Ascending aorta (tissue), 2 donors: Measurements from ENCODE around the gene SNX25. TPM values are rescaled to one million over a fixed set of nuclear protein-coding genes. Genes with fewer than 3 reads are reported as not detected.

Source experiments
- DNase-seq, 2 donors: peaks; one replicate each; pipeline ENCODE4 v3.0.0-alpha.2; 2019; ENCODE audit warnings: low spot score in 2 of 2
- H3K27ac ChIP-seq, 2 donors: fragments of 200-600 bp; sonication (generic); one replicate each; pipeline ENCODE4 v1.5.1; 2016 to 2017; ENCODE audit warnings: mild to moderate bottlenecking in 1 of 2
- H3K27me3 ChIP-seq: fragments of 200-600 bp; sonication (generic); one replicate; pipeline ENCODE4 v1.5.1; 2017
- H3K36me3 ChIP-seq, 2 donors: fragments of 200-600 bp; sonication (generic); one replicate each; pipeline ENCODE4 v1.5.1; 2016
- H3K4me1 ChIP-seq, 2 donors: fragments of 200-600 bp; sonication (generic); one replicate each; pipeline ENCODE4 v1.5.1; 2016 to 2017; ENCODE audit warnings: mild to moderate bottlenecking in 1 of 2
- H3K4me3 ChIP-seq, 2 donors: fragments of 200-600 bp; sonication (generic); one replicate each; pipeline ENCODE4 v1.5.1; 2016 to 2017; ENCODE audit warnings: mild to moderate bottlenecking in 1 of 2
- H3K9me3 ChIP-seq, 2 donors: fragments of 200-600 bp; sonication (generic); one replicate each; pipeline ENCODE4 v1.5.1; 2016
- intact Hi-C: fragments of 100-400 bp; cut with DNase I; formaldehyde crosslinking; loops from one replicate; pipeline ENCODE4 v1.15.1; 2023
- total RNA-seq: library from RNA; depleted of rRNA; stranded (reverse); fragments of >200 nt; gene quantifications from one replicate; pipeline ENCODE4 v1.1.0, GENCODE V29; 2016
- TF ChIP-seq, protein P1 (sequence below), 3 experiments: fragments of 200-600 bp in 2 of 3; fragments of 450-650 bp in 1 of 3; sonication (generic) in 2 of 3; IDR thresholded peaks; one replicate each; pipeline ENCODE4 v1.5.1; 2016 to 2019; ENCODE audit warnings: antibody characterized with exemption in 3 of 3, mild to moderate bottlenecking in 1 of 3, moderate library complexity in 1 of 3

SNX25 gene
- total RNA-seq, 1 donor from 2014 or later = 18.7 TPM

DNA sequence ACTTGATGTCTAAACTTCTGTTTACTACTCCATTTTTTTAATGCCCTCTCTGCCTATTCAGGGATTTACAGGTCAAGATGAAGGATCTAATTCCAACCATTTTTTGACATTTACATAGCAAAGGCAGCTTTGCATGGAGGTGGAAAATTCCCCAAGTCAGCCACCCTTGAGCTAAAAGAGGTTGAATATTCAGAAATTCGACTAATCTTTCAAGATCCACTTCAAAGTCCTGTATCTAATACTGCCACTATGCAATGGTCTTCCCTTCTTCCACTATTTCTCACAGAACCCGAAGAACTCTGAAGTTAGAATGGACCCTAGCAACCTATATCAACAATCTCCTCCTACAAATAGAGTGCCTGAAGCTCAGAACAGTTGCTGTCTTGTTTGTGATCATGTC lies 27.2 kb upstream of the SNX25 start:
- H3K4me1 ChIP-seq = peaks cover 0 to 33% of the 10 kb centered on the region in 2 donors
- H3K9me3 ChIP-seq = no peaks in the 10 kb centered on the region
- peak overlapping the region; percentile 69 to 70 for H3K27ac ChIP-seq
- intact Hi-C loops = loop anchor here (10.0 kb wide), 1 partner anchor 853 kb away; no protein-coding TSS in a partner anchor
- TF ChIP-seq, protein P1, sequence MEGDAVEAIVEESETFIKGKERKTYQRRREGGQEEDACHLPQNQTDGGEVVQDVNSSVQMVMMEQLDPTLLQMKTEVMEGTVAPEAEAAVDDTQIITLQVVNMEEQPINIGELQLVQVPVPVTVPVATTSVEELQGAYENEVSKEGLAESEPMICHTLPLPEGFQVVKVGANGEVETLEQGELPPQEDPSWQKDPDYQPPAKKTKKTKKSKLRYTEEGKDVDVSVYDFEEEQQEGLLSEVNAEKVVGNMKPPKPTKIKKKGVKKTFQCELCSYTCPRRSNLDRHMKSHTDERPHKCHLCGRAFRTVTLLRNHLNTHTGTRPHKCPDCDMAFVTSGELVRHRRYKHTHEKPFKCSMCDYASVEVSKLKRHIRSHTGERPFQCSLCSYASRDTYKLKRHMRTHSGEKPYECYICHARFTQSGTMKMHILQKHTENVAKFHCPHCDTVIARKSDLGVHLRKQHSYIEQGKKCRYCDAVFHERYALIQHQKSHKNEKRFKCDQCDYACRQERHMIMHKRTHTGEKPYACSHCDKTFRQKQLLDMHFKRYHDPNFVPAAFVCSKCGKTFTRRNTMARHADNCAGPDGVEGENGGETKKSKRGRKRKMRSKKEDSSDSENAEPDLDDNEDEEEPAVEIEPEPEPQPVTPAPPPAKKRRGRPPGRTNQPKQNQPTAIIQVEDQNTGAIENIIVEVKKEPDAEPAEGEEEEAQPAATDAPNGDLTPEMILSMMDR (IDR thresholded peaks at IDR 0.05) = no peak
- H3K4me3 ChIP-seq = no peak overlapping the region
- no peaks in the 10 kb centered on the region for H3K27me3 ChIP-seq
- DNase-seq = no peak
- H3K36me3 ChIP-seq = no peaks in the 10 kb centered on the region

DNA sequence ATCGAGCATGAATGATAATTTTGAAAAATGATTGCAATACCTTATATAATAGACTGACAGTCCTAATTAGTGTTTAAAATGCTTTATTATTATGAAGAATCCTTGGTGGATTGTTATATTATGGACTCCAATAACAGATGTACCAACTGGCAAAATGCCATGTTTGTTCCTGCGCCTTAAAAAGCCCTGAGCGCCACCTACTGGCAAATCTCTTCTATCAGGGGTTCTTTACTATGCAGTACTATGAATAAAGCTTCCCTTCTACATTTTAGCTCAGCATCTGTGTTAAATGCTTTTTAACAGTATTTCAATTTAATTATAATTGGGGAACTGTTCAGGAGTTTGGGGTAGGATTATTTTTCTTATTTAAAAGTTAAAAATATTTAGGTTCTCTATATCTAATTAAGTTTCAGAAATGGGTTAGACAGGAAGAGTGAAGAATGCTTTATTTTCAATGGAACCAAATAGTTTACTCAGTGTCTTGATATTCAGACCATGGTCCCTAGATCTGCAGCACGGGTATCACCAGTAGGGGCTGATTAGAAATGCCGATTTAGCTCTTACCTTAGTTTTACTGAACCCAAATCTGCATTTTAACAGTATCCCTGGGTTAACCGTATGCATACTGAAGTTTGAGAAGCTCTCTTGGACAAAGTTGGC lies 25.6 kb upstream of the SNX25 start:
- H3K36me3 ChIP-seq = peaks cover 6 to 8% of the 10 kb centered on the region in 2 donors
- DNase-seq = peak in 1 of 2 donors; percentile 93
- peaks cover 0 to 29% of the 10 kb centered on the region in 2 donors for H3K4me1 ChIP-seq
- no peak overlapping the region for H3K4me3 ChIP-seq
- H3K27me3 ChIP-seq = no peaks in the 10 kb centered on the region
- H3K9me3 ChIP-seq = no peaks in the 10 kb centered on the region
- H3K27ac ChIP-seq = peak overlapping the region in 1 of 2 donors; percentile 28
- intact Hi-C loops = loop anchor here (1.0 to 10.0 kb wide), 3 partner anchors 40 to 851 kb away; partner anchors contain the start of gene SLC25A4
- TF ChIP-seq, protein P1 (IDR thresholded peaks at IDR 0.05) = peak; percentile 57 to 77 (median 76)

DNA sequence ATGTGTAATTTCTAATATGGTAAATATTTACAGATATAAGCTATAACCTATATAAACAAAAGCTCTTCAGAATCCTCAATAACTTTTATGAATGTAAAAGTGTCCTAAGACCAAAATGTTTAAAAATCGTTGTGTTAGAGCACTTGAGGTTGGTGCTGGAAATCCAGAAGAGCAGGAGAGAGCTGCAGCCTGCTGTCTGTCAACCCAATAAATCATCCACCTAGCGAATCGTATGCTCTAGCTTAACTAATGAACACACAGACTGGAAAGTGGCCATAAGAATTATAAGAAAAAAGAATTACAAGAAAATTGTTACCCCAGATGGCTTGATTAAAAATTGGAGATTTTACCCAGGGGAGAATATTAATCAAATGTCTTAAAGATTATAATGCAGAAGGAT lies 22.6 kb upstream of the SNX25 start:
- no peak for DNase-seq
- H3K27me3 ChIP-seq = no peaks in the 10 kb centered on the region
- peaks cover 0 to 14% of the 10 kb centered on the region in 2 donors for H3K4me1 ChIP-seq
- TF ChIP-seq, protein P1 (IDR thresholded peaks at IDR 0.05) = no peak
- H3K36me3 ChIP-seq = peaks cover 11 to 16% of the 10 kb centered on the region in 2 donors
- no peak overlapping the region for H3K27ac ChIP-seq
- no peak overlapping the region for H3K4me3 ChIP-seq
- intact Hi-C loops = loop anchor here (10.0 kb wide), 1 partner anchor 848 kb away; no protein-coding TSS in a partner anchor
- H3K9me3 ChIP-seq = no peaks in the 10 kb centered on the region

DNA sequence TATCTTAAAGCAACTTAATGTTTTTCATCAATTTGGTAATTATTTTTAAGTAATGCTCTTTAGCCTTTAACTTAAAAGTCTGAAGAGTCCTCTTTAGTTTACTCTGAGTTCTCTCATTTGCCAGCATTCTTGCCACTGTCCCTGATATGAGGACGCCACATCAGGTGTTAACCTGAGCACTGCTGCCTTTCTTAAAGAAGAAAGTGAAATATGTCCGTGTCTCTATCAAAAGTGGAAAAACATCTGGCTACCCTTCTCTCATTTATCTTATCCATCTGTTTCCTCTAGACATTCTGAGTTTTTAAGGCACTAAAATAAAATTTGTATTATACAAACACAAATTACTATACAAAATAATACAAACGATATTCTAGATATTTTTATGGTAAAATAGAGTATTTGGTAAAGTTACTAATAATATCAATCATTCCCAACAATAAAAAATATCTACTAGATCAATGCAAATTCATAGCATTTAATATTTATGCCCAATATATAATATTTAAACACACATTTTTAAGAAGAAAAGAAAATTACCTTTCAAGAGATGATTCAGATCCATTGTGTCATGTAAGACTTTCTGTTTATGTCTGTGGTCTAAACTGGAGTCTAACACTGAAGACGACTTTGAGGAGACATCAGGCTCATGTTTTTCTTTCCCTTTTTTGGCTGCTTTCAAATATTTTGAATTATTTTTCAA lies 19.6 kb upstream of the SNX25 start:
- intact Hi-C loops = loop anchor here (10.0 kb wide), 1 partner anchor 845 kb away; no protein-coding TSS in a partner anchor
- peaks cover 11 to 16% of the 10 kb centered on the region in 2 donors for H3K36me3 ChIP-seq

GRCh38 chr4:185190306-185190856 lies 19.0 kb upstream of the SNX25 start:
- H3K4me1 ChIP-seq = peaks cover 0 to 3% of the 10 kb centered on the region in 2 donors
- H3K4me3 ChIP-seq = no peak overlapping the region
- intact Hi-C loops = no loop called here

More for the DNA sequence above, 19.6 kb upstream of the SNX25 start:
- H3K27me3 ChIP-seq = no peaks in the 10 kb centered on the region
- TF ChIP-seq, protein P1 (IDR thresholded peaks at IDR 0.05) = no peak
- H3K4me3 ChIP-seq = no peak overlapping the region
- peaks cover 0 to 3% of the 10 kb centered on the region in 2 donors for H3K4me1 ChIP-seq
- no peak overlapping the region for H3K27ac ChIP-seq
- no peak for DNase-seq
- no peaks in the 10 kb centered on the region for H3K9me3 ChIP-seq

More at GRCh38 chr4:185190306-185190856, 19.0 kb upstream of the SNX25 start:
- TF ChIP-seq, protein P1 (IDR thresholded peaks at IDR 0.05) = no peak
- no peaks in the 10 kb centered on the region for H3K9me3 ChIP-seq
- no peak for DNase-seq
- no peaks in the 10 kb centered on the region for H3K27me3 ChIP-seq
- H3K36me3 ChIP-seq = peaks cover 11 to 16% of the 10 kb centered on the region in 2 donors
- no peak overlapping the region for H3K27ac ChIP-seq
